Omental fat pad (tissue), 4 donors: Measurements from ENCODE around the gene SLC25A34. TPM values are rescaled to one million over a fixed set of nuclear protein-coding genes. Genes with fewer than 3 reads are reported as not detected.

Experiments
- ATAC-seq: fragments of 150-250 bp; one replicate; pipeline ENCODE4 v1.9.1; 2016; ENCODE audit warnings: mild to moderate bottlenecking, moderate library complexity; ENCODE audit not compliant: low FRiP score
- DNase-seq: peaks from one replicate; pipeline ENCODE4 v3.0.0-alpha.2; 2019; ENCODE audit warnings: low spot score
- total RNA-seq, 4 donors: library from RNA; depleted of rRNA; stranded (reverse); fragments of >200 nt; gene quantifications; one replicate each; pipeline ENCODE4 v1.1.0, GENCODE V29; 2016
- TF ChIP-seq, protein P1 (sequence below), 3 donors: fragments of 450-650 bp; IDR thresholded peaks; one replicate each; pipeline ENCODE4 v1.5.1; 2016 to 2017; ENCODE audit warnings: antibody characterized with exemption in 3 of 3, mild to moderate bottlenecking in 3 of 3, moderate library complexity in 2 of 3

SLC25A34 gene
- total RNA-seq, 4 donors from 2014 or later = 0.82 to 13.1 (median 2.0) TPM

DNA sequence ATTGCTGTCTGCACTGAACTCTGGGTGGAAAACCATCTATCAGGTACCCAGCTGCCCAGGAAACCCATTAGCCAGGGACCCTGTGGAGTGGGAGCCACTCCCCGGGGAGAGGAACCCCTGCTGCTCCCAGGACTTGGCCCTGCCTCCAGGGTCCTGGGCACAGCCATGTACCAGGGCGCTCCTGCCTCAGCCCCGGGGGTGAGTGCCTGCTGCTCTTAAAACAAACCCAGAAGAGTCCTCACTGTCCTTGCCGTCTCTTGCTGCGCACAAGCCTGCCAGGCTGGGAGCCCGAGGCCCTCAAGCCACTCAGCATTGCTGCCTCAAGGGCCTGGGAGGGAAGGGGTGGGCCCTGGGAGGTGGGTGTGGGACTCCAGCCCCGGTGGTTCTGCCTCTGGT is 3.4 kb upstream of the SLC25A34 start:
- ATAC-seq = no peak
- DNase-seq = no peak
- TF ChIP-seq, protein P1, sequence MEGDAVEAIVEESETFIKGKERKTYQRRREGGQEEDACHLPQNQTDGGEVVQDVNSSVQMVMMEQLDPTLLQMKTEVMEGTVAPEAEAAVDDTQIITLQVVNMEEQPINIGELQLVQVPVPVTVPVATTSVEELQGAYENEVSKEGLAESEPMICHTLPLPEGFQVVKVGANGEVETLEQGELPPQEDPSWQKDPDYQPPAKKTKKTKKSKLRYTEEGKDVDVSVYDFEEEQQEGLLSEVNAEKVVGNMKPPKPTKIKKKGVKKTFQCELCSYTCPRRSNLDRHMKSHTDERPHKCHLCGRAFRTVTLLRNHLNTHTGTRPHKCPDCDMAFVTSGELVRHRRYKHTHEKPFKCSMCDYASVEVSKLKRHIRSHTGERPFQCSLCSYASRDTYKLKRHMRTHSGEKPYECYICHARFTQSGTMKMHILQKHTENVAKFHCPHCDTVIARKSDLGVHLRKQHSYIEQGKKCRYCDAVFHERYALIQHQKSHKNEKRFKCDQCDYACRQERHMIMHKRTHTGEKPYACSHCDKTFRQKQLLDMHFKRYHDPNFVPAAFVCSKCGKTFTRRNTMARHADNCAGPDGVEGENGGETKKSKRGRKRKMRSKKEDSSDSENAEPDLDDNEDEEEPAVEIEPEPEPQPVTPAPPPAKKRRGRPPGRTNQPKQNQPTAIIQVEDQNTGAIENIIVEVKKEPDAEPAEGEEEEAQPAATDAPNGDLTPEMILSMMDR (IDR thresholded peaks at IDR 0.05) = no peak

DNA sequence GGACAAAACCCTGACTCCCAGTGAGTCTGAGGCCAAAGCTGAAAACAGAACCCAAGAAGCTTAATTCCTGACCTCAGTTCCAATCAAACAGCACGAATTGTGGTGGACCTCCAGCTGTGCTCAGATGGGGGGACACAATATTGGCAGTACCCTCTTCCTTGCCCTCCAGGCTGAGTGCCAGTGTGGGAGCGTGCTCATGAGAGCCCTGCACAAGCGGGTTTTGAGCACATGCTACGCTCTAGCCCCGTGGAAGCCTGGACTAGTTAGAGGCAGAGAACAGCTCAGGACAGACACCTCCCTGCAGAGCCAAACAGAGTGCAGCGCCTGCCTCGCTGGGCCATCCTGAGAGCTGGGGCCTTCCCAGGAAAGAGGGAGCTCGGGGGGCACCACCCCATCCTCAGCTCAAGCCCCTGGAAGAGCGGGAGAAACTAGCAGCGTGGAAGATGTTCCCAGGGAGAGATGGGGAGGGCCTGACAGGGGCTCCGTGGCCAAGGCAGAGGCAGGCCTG is 2.8 kb upstream of the SLC25A34 start:
- TF ChIP-seq, protein P1 (IDR thresholded peaks at IDR 0.05) = no peak
- ATAC-seq = no peak
- DNase-seq = no peak

DNA sequence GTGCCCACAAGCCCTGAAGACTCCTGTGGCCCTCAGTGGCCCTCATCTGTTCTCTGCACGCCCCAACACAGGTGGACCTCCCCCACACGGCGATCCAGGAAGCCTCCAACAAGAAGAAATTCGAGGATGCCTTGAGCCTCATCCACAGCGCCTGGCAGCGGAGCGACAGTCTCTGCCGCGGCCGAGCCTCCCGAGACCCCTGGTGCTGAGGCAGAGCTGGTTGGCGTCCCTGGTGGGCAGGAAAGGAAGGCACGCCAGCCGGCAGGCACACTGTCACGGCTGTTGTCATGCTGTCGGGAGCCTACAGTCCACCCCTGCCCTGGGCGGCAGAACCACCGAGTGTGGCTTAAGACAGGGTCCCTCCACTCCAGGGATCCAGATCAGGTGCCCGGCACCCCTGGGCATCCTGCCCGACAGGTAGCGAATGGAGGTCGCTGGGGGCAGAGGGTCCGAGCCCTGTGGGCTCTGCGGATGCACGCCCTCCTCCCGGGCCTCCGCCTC is 2.3 kb upstream of the SLC25A34 start:
- TF ChIP-seq, protein P1 (IDR thresholded peaks at IDR 0.05) = no peak
- ATAC-seq = no peak
- DNase-seq = no peak

DNA sequence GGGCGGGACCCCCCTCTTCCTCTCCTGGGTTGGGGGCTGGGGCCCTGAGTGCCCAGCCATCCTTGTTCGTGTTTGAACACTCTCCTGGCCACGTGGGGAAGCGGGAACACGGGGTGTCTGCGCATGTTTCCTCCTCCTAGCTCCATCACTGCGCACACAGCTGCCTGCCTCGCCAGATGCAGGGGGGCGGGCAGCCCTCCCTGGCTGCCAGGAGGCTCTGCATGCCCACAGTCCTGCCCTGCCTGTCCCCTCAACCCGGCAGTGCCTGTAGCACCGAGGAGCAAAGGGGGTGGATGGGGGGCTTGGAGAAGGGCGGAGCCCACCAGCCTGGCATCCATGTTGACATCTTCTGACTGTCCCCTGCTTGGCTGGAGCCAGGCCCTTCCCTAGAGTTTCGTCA is 1.8 kb upstream of the SLC25A34 start:
- no peak for ATAC-seq
- DNase-seq = no peak
- TF ChIP-seq, protein P1 (IDR thresholded peaks at IDR 0.05) = no peak

DNA sequence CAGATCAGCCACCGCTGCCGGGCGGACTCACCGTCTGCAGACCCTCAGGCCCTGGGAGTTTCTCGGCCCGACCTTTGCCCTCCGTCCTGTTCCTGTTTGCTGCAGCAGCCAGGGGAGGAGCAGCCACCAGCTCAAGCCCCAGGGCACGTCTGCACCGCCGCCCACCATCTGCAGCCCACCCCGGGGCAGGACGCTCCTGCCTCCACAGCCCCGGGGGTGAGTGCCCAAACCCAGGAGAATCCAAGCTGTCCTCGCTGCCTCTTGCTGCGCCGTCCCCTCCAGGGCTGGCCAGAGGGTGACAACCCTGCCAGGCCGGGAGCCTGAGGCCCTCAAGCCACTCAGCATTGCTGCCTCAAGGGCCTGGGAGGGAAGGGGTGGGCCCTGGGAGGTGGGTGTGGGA is 1.2 kb upstream of the SLC25A34 start:
- TF ChIP-seq, protein P1 (IDR thresholded peaks at IDR 0.05) = no peak
- ATAC-seq (no peak), DNase-seq (no peak)

DNA sequence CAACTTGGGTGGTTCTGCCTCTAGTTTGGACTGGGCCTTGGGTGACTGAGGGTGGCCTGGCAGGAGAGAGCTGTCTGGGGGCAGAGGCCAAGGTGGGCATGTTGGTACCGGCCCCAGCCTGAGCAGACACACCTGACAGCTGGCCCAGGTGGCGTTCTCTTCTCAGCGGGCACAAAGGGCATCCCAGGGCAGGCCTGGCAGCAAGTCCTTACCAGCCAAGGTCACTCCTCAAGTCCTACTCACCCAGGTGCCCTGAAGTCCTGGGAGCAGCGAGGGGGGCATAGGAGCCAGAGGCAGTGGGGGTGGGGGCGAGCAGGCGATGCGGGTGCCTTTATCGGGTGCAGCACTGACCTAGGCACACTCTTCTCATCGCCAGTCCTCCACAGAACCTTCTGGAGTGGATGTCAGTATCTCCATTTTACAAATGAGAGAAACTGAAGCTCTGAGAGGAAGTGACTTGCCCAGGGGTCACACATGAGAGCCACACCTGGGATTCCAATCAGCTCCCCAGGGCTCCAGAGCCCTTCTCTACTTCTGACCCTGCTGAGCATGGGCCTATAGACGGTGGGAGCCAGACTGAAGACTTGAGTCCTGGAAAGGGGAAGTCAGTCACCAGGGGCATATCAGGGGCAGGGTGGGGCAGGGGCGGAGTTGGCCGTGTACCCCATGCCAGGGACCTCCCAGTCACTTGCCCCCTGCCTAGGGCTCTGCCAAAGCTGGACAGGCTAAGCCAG is 587 bp upstream of the SLC25A34 start:
- TF ChIP-seq, protein P1 (IDR thresholded peaks at IDR 0.05) = no peak
- no peak for DNase-seq
- ATAC-seq = no peak

DNA sequence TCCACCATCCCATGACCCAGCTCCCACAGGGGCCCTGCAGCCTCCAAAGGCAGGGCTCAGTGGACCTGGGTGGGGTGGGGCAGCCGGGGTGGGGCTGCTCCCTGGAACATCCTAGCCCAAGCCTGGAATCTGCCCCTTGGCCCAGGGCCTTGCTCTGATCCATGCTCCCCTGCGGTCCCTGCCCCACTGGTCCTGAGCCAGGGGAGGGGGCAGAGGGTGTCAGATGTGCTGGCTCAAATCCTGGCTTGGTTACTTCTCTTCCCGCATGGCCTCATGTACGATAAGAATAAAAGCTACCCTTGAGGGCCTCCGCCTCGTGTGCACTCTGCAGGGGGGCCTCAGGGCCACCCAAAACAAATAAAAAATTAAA is 819 bp downstream of the SLC25A34 start:
- DNase-seq (no peak), ATAC-seq (no peak)
- TF ChIP-seq, protein P1 (IDR thresholded peaks at IDR 0.05) = no peak
